Measurements from ENCODE around the gene SBF1. TPM values are rescaled to one million over a fixed set of nuclear protein-coding genes. Genes with fewer than 3 reads are reported as not detected.

SBF1 gene
- total RNA-seq, 3 donors from 2014 or later (not counting 1 experiment from before 2014, with no cell fraction given): 235 to 284 (median 242) TPM

GRCh38 chr22:50471962-50472361 is 2.9 kb downstream of the SBF1 start:
- intact Hi-C loops (cut with micrococcal nuclease): loop anchor here (5.0 kb wide), 1 partner anchor 35 kb away; the partner anchor contains the start of genes LMF2 and NCAPH2
- no peak overlapping the region for H3K27ac Mint-ChIP-seq
- H3K9me3 Mint-ChIP-seq: no peaks in the 10 kb centered on the region
- TF ChIP-seq CTCF (IDR thresholded peaks at IDR 0.05): no peak
- H3K9me3 ChIP-seq (ENCODE audit: control insufficient read depth, insufficient read depth, low read length): no peaks in the 10 kb centered on the region
- H3K27me3 ChIP-seq (ENCODE audit: control insufficient read depth, insufficient read depth, low read length): no peaks in the 10 kb centered on the region
- H3K4me3 Mint-ChIP-seq: peak overlapping the region; percentile 53
- WGBS (ENCODE audit: insufficient coverage): 88% methylated on average over 5 of the region's 5 CpGs
- H3K27ac ChIP-seq (ENCODE audit: low read length): peak overlapping the region; percentile 91
- peaks cover 72% of the 10 kb centered on the region for H3K4me1 ChIP-seq (ENCODE audit: control insufficient read depth, insufficient read depth, low read length)
- H3K4me1 Mint-ChIP-seq: peaks cover 37 to 66% of the 10 kb centered on the region in 2 donors
- H3K4me3 ChIP-seq (ENCODE audit: low read length): no peak overlapping the region
- no peaks in the 10 kb centered on the region for H3K27me3 Mint-ChIP-seq (ENCODE audit: low read depth in 2 of 2)
- H3K36me3 Mint-ChIP-seq: no peaks in the 10 kb centered on the region
- no peak for DNase-seq
- ATAC-seq: no peak
- H3K36me3 ChIP-seq (ENCODE audit: control insufficient read depth, insufficient read depth, low read length): peaks cover 13% of the 10 kb centered on the region

- Mint-ChIP-seq H3K9me3 (no peaks in the 10 kb centered on the region), H3K4me1 (peaks cover 41 to 73% of the 10 kb centered on the region in 2 donors), H3K4me3 (peak overlapping the region; percentile 71), H3K27ac (peak overlapping the region; percentile 80 to 91), H3K27me3 (ENCODE audit: low read depth in 2 of 2) (no peaks in the 10 kb centered on the region), H3K36me3 (no peaks in the 10 kb centered on the region)
- Histone ChIP-seq H3K36me3 (ENCODE audit: control insufficient read depth, insufficient read depth, low read length) (peaks cover 19% of the 10 kb centered on the region), H3K4me1 (ENCODE audit: control insufficient read depth, insufficient read depth, low read length) (peaks cover 72% of the 10 kb centered on the region), H3K27ac (ENCODE audit: low read length) (peak overlapping the region; percentile 91), H3K27me3 (ENCODE audit: control insufficient read depth, insufficient read depth, low read length) (no peaks in the 10 kb centered on the region), H3K9me3 (ENCODE audit: control insufficient read depth, insufficient read depth, low read length) (no peaks in the 10 kb centered on the region), H3K4me3 (ENCODE audit: low read length) (no peak overlapping the region)
- TF ChIP-seq CTCF (IDR thresholded peaks at IDR 0.05): no peak
- ATAC-seq (no peak), DNase-seq (no peak)
- intact Hi-C loops (cut with micrococcal nuclease): loop anchor here (5.0 kb wide), 1 partner anchor 36 kb away; the partner anchor contains the start of genes LMF2 and NCAPH2
- 74% methylated on average over 21 of the region's 21 CpGs for WGBS (ENCODE audit: insufficient coverage)
Measured at GRCh38 chr22:50471197-50471847, 3.5 kb downstream of the SBF1 start.

- intact Hi-C loops (cut with micrococcal nuclease): loop anchor here (5.0 kb wide), 1 partner anchor 37 kb away; the partner anchor contains the start of genes LMF2 and NCAPH2
- peaks cover 41 to 76% of the 10 kb centered on the region in 2 donors for H3K4me1 Mint-ChIP-seq
Measured at GRCh38 chr22:50470491-50470890, 4.3 kb downstream of the SBF1 start.

More at GRCh38 chr22:50470491-50470890, 4.3 kb downstream of the SBF1 start:
- Histone ChIP-seq H3K4me3 (ENCODE audit: low read length) (no peak overlapping the region), H3K27ac (ENCODE audit: low read length) (peak overlapping the region; percentile 91), H3K27me3 (ENCODE audit: control insufficient read depth, insufficient read depth, low read length) (no peaks in the 10 kb centered on the region), H3K4me1 (ENCODE audit: control insufficient read depth, insufficient read depth, low read length) (peaks cover 70% of the 10 kb centered on the region), H3K36me3 (ENCODE audit: control insufficient read depth, insufficient read depth, low read length) (peaks cover 28% of the 10 kb centered on the region), H3K9me3 (ENCODE audit: control insufficient read depth, insufficient read depth, low read length) (no peaks in the 10 kb centered on the region)
- H3K27ac Mint-ChIP-seq: peak overlapping the region; percentile 80 to 91
- peak overlapping the region; percentile 71 for H3K4me3 Mint-ChIP-seq
- no peaks in the 10 kb centered on the region for H3K9me3 Mint-ChIP-seq
- ATAC-seq (no peak), DNase-seq (peak in 1 of 2 donors; percentile 36)
- TF ChIP-seq CTCF (IDR thresholded peaks at IDR 0.05): no peak
- no peaks in the 10 kb centered on the region for H3K36me3 Mint-ChIP-seq
- no peaks in the 10 kb centered on the region for H3K27me3 Mint-ChIP-seq (ENCODE audit: low read depth in 2 of 2)
- WGBS (ENCODE audit: insufficient coverage): 41% methylated on average over 6 of the region's 6 CpGs
